HepG2 (cell line): Measurements from ENCODE around the gene NAP1L1. TPM values are rescaled to one million over a fixed set of nuclear protein-coding genes. Genes with fewer than 3 reads are reported as not detected.

Experiments
- ATAC-seq: fragments of 200-7000 bp; cut with Tn5 transposase; 3 replicates; pipeline ENCODE4 v1.9.1; 2020; ENCODE audit warnings: mild to moderate bottlenecking, moderate library complexity
- BruUV-seq: library from RNA; stranded (reverse); fragments of 400-500 nt; replicated peaks from 2 replicates; lab custom pipeline; 2021; lab: Mats Ljungman, UMichigan
- CTCF ChIA-PET: fragments of 300-600 bp; formaldehyde crosslinking; extraction: SDS; loops from one replicate; lab custom pipeline; 2021; ENCODE audit warnings: low total read pairs, inconsistent platforms, low intra/inter-chr PET ratio; lab: Yijun Ruan, JAX
- POLR2A ChIA-PET: fragments of 350-600 bp; sonication (Branson Sonifier 250); formaldehyde crosslinking; loops from one replicate; lab custom pipeline; 2020; ENCODE audit warnings: antibody characterized with exemption, inconsistent platforms; lab: Yijun Ruan, JAX
- DNase-seq: peaks from one replicate; pipeline ENCODE4 v3.0.0-alpha.2; 2015; ENCODE audit warnings: low spot score
- FAIRE-seq: peaks from 3 replicates; lab custom pipeline; 2011; peaks lifted over from hg19 to GRCh38; lab: Jason Lieb, UNC
- H2AFZ ChIP-seq: one replicate; pipeline ENCODE4 v1.6.1; 2011; ENCODE audit warnings: low read length, inconsistent platforms
- H3K27ac ChIP-seq: fragments of 300-600 bp; 3 replicates; pipeline ENCODE4 v1.8.0; 2011; ENCODE audit warnings: mixed run types, mild to moderate bottlenecking, mixed read lengths, low read length, inconsistent platforms; ENCODE audit not compliant: insufficient read depth; ENCODE audit errors: extremely low read length
- H3K27me3 ChIP-seq, 2 experiments: fragments of 200-600 bp in 1 of 2; 2 replicates in 1 of 2; 3 replicates in 1 of 2; pipeline versions ENCODE4 v1.6.0 to v1.8.0; 2011; ENCODE audit warnings: low read length in 2 of 2, mild to moderate bottlenecking in 2 of 2, moderate library complexity in 2 of 2, inconsistent platforms in 1 of 2; ENCODE audit not compliant: insufficient read depth in 2 of 2, control insufficient read depth in 1 of 2
- H3K36me3 ChIP-seq, 2 experiments: fragments of 200-600 bp in 1 of 2; replicated peaks in 1 of 2; 2 replicates in 1 of 2; 3 replicates in 1 of 2; pipeline versions ENCODE4 v1.5.1 to v1.8.0; 2011; ENCODE audit warnings: low read length in 2 of 2, inconsistent platforms in 1 of 2; ENCODE audit not compliant: insufficient read depth in 2 of 2, control insufficient read depth in 1 of 2
- H3K4me1 ChIP-seq: 2 replicates; pipeline ENCODE4 v1.5.1; 2012; ENCODE audit warnings: low read length, inconsistent platforms; ENCODE audit not compliant: insufficient read depth
- H3K4me2 ChIP-seq: 2 replicates; pipeline ENCODE4 v1.6.0; 2011; ENCODE audit warnings: low read depth, low read length, inconsistent platforms
- H3K4me3 ChIP-seq, 3 experiments: fragments of 200-600 bp in 1 of 3; sonication (generic), shearing (Covaris generic) in 1 of 3; replicated peaks in 1 of 3; 2 replicates each; pipeline ENCODE4 v1.5.1; 2011 to 2016; ENCODE audit warnings: low read length in 3 of 3, inconsistent platforms in 2 of 3, low read depth in 2 of 3, mild to moderate bottlenecking in 2 of 3, control low read depth in 1 of 3, mixed read lengths in 1 of 3; ENCODE audit not compliant: insufficient read depth in 1 of 3
- H3K79me2 ChIP-seq: one replicate; pipeline ENCODE4 v1.6.1; 2011; ENCODE audit warnings: low read length, inconsistent platforms; ENCODE audit not compliant: insufficient read depth
- H3K9ac ChIP-seq: 2 replicates; pipeline ENCODE4 v1.6.0; 2011; ENCODE audit warnings: mild to moderate bottlenecking, low read depth, low read length, inconsistent platforms; ENCODE audit not compliant: insufficient read depth
- H3K9me3 ChIP-seq: 2 replicates; pipeline ENCODE4 v1.5.1; 2012; ENCODE audit warnings: mild to moderate bottlenecking, low read length
- H4K20me1 ChIP-seq: 2 replicates; pipeline ENCODE4 v1.6.0; 2011; ENCODE audit warnings: inconsistent platforms, mild to moderate bottlenecking, low read length, moderate library complexity; ENCODE audit not compliant: insufficient read depth
- CSRNP1 ChIP-seq: sonication (generic); formaldehyde crosslinking; IDR thresholded peaks from 2 replicates; pipeline ENCODE4 v1.8.1; 2023; ENCODE audit warnings: mild to moderate bottlenecking, missing genetic modification reagents
- KDM5B ChIP-seq: sonication (generic); formaldehyde crosslinking; IDR thresholded peaks from 2 replicates; pipeline ENCODE4 v1.4.0; 2020; ENCODE audit warnings: missing genetic modification reagents, mild to moderate bottlenecking, borderline replicate concordance
- MTA3 ChIP-seq: sonication (generic); formaldehyde crosslinking; IDR thresholded peaks from 2 replicates; pipeline ENCODE4 v1.4.0; 2020; ENCODE audit warnings: missing genetic modification reagents
- PPARG ChIP-seq: conservative IDR thresholded peaks from 2 replicates; pipeline ENCODE4 v1.6.1; 2016; ENCODE audit warnings: missing biosample characterization, missing genetic modification reagents
- SIX1 ChIP-seq: sonication (generic); formaldehyde crosslinking; IDR thresholded peaks from 2 replicates; pipeline ENCODE4 v1.4.0; 2020; ENCODE audit warnings: missing genetic modification reagents, borderline replicate concordance
- ZKSCAN8 ChIP-seq: IDR thresholded peaks from 2 replicates; pipeline ENCODE4 v1.6.1; 2016; ENCODE audit warnings: borderline replicate concordance, missing genetic modification reagents, missing compliant biosample characterization
- ZNF543 ChIP-seq: sonication (generic); formaldehyde crosslinking; IDR thresholded peaks from 2 replicates; pipeline ENCODE4 v1.4.0; 2020; ENCODE audit warnings: mild to moderate bottlenecking, missing genetic modification reagents
- ZNF614 ChIP-seq: IDR thresholded peaks from 2 replicates; pipeline ENCODE4 v1.6.1; 2018; ENCODE audit warnings: missing biosample characterization, missing genetic modification reagents, inconsistent platforms, borderline replicate concordance
- WGBS: methylation state at CpG from one replicate; pipeline ENCODE4 v1.1.6; 2017; ENCODE audit warnings: low lambda C conversion rate; 5-methylcytosine and 5-hydroxymethylcytosine counted together
- in situ Hi-C: cut with HindIII; loops from 2 replicates; pipeline ENCODE4 v1.10.0; 2017; ENCODE audit warnings: low pct_unique_long_range_greater_than_20kb; ENCODE audit not compliant: extremely low pct_ligation_motif_present
- intact Hi-C: fragments of 100-400 bp; cut with micrococcal nuclease; formaldehyde crosslinking; loops from one replicate; pipeline ENCODE4 v1.10.0; 2022; ENCODE audit not compliant: unreplicated experiment
- polyA plus RNA-seq, 8 experiments: library from polyadenylated mRNA; depleted of rRNA in 3 of 8; stranded (reverse) in 7 of 8; unstranded in 1 of 8; fragments of >200 nt; fragmentation: Illumina TruSeq in 4 of 8; extraction: Trizol in 4 of 8; gene quantifications; 2 replicates each; pipeline versions ENCODE4 v1.2.1 to v1.2.3, GENCODE V29; 2011 to 2016; ENCODE audit warnings: low read depth in 4 of 8, missing spikeins in 1 of 8, mixed read lengths in 1 of 8; ENCODE audit not compliant: insufficient read depth in 1 of 8
- total RNA-seq, 5 experiments: library from RNA; depleted of rRNA; stranded (reverse); fragments of >200 nt; fragmentation: Illumina TruSeq; extraction: Trizol; gene quantifications; 2 replicates each; pipeline ENCODE4 v1.2.3, GENCODE V29; 2016; ENCODE audit warnings: low read depth in 1 of 5

Gene NAP1L1
- total and polyA plus RNA-seq, 2 of the 13 experiments (the other 11 are each of a cell fraction or from before 2014, with no cell fraction given) = 207 to 309 TPM

GRCh38 chr12:75991753-75992152 is 92.7 kb downstream of the NAP1L1 start:
- TF ChIP-seq ZNF614 = no peak
- TF ChIP-seq CSRNP1 (CRISPR knock-in tag) = no peak
- TF ChIP-seq ZKSCAN8 (CRISPR knock-in tag) = no peak
- TF ChIP-seq MTA3 (CRISPR knock-in tag) = no peak
- no peak for TF ChIP-seq ZNF543
- no peak for TF ChIP-seq SIX1 (CRISPR knock-in tag)
- no peak for TF ChIP-seq PPARG
- no peak for TF ChIP-seq KDM5B (CRISPR knock-in tag)
- TF ChIP-seq, all 625 proteins: peak for 0
- Histone ChIP-seq H3K27ac (no peak overlapping the region), H3K4me1 (peaks cover 55% of the 10 kb centered on the region), H3K27me3 (no peaks in the 10 kb centered on the region), H3K9ac (no peak overlapping the region), H3K9me3 (no peaks in the 10 kb centered on the region), H4K20me1 (no peaks in the 10 kb centered on the region), H3K79me2 (no peaks in the 10 kb centered on the region), H3K36me3 (no peaks in the 10 kb centered on the region), H2AFZ (no peak overlapping the region), H3K4me3 (no peak overlapping the region), H3K4me2 (no peak overlapping the region)
- WGBS = 78% methylated on average over 5 of the region's 5 CpGs
- BruUV-seq = no TSS peak
- FAIRE-seq (no peak), ATAC-seq (no peak), DNase-seq (no peak)
- ChIA-PET CTCF (no interaction called here), POLR2A (interaction anchor here (0.6 to 3.7 kb wide), 4 partner anchors 14 to 390 kb away, joined by 3 to 88 read pairs (median 8); partner anchors contain the start of gene PHLDA1)
- in situ Hi-C loops = no loop called here
- intact Hi-C loops = loop anchor here (2.0 to 5.0 kb wide), 2 partner anchors 39 to 224 kb away; partner anchors contain the start of gene PHLDA1
